GM19438 (cell line): ENCODE data around the gene OR11H12.
"Not testable (repeated sequence)": the region's sequence is repeated elsewhere in the genome, so short reads cannot be mapped to it uniquely, and the experiment has no call there.

Experiments used
- ATAC-seq: cut with Tn5 transposase; IDR thresholded peaks from one replicate; pipeline ENCODE4 v1.9.1; 2021; ENCODE audit warnings: low read depth; ENCODE audit not compliant: unreplicated experiment

Gene OR11H12, protein sequence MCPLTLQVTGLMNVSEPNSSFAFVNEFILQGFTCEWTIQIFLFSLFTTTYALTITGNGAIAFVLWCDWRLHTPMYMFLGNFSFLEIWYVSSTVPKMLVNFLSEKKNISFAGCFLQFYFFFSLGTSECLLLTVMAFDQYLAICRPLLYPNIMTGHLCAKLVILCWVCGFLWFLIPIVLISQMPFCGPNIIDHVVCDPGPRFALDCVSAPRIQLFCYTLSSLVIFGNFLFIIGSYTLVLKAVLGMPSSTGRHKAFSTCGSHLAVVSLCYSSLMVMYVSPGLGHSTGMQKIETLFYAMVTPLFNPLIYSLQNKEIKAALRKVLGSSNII

DNA sequence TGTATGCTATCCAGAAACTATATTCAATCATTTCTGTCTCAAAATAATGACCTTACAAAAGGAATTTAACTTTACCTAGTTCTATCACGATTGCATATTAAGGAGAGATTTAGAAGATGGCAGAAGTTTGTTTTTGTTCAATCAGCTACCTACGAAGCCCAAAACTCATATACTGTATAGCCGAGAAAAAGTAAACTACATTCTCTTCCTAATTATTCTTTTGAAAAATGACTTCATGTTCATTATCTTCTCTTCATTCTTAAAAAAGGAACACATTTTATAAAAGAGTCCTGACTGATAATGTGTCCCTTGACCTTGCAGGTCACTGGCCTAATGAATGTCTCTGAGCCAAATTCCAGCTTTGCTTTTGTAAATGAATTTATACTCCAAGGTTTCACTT lies at the start of gene OR11H12:
Gene OR11H12 (plus strand): TSS at position 301 of the 400 bp plus-strand sequence. CDS start 0 bp downstream, at position 301.
- ATAC-seq = not testable (repeated sequence)

DNA sequence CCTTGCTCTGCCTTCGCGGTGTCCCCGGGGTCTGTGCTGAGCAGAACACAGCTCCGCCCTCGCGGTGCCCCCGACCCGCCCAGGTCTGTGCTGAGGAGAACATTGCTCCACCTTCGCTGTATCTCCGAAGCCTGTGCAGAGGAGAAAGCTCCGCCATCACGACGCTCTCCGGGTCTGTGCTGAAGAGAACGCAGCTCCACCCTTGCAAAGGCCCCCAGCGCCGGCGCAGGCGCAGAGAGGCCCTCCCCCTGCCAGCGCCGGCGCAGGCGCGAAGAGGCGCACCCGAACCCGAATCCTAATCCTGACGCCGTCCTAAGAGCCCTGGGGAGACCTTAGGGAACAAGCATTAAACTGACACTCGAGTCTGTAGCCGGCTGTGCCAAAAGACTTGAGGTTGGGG lies 18.0 kb upstream of the OR11H12 start:
- ATAC-seq = not testable (repeated sequence)

DNA sequence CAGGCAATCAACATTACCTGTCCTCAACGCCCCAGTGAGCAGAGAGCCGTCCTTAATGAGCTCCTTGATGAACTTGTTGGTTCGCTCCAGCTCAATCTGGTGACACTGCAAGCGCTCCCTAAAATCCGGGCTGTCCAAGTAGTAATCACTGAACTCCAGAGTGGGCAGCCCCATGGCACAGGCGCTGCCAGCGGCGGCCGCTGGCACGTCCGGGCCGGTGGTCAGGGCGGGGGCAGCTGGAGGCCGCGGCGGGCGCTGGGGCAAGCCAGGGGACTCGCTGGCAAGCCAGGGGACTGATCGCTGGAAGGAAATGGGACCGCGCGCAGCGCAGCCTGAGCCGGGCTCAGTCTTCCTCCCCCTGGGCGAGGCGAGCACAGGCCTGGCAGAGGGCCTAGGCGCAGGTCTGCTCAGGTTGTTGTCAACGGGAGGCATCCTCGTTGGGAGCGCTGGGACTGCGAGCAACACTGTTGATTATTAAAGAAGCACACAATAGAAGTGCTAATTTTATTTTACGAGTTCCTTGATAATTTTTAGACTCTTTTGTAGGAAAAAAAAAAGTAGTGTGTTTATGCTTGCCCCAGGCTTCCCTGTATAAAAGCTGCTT lies 25.8 kb downstream of the OR11H12 start:
- not testable (repeated sequence) for ATAC-seq

DNA sequence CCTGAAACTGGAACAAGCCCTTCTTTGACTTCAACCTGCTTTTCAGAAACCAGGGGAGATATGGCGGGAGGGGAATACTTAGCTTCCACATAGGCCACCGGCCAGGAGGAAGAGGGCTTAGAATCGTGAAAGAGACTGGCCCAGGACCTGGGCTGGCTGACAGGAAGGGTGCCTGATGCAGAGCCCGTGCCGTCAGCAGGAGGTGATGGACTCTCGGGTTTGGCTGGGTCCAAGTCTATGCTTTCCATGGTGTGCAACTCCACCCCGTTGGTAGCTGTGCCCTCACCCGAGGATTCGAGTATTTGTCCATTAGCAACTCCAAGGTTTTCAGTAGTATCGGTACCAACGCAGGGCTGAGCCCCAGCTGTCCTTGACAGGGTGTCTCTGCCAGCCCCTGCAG lies 35.1 kb downstream of the OR11H12 start:
- ATAC-seq = not testable (repeated sequence)

DNA sequence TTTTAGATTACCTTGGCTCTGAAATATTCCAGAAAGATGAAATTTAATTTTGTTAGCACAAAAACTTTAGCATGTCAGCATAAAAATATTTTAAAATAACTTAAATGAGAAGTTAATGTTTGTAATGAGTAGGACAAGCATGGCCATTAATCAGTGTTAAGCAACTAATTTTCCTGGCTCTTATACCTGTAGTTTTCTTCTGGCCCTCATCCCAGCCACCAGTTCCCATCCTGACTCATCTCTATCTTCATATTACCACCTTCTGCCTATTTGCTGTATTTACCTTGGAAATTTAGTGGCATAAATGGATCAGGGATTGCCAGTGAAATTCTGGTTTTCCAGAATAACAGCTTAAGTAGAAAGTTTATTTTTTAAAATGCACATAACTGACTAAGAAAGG lies 37.1 kb downstream of the OR11H12 start:
- not testable (repeated sequence) for ATAC-seq

DNA sequence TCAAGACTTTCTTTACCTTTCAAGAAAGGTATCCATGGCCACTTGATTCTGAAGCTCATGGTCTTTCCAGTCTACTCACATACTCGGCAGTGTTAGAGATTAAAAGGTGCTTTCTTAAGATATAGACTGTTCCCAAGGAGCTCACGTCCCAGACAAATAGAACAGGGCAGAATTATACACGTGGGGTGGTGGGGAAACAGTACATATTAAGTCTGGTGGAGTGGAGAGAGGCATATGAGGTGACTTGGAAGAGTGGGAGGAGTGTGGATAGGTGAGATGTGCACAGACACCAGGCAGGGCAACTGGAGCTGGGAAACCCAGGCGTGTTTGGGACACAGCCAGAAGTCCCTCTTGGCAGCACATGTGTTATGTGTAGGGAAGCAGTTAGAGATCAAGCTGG lies 37.9 kb downstream of the OR11H12 start:
- not testable (repeated sequence) for ATAC-seq

DNA sequence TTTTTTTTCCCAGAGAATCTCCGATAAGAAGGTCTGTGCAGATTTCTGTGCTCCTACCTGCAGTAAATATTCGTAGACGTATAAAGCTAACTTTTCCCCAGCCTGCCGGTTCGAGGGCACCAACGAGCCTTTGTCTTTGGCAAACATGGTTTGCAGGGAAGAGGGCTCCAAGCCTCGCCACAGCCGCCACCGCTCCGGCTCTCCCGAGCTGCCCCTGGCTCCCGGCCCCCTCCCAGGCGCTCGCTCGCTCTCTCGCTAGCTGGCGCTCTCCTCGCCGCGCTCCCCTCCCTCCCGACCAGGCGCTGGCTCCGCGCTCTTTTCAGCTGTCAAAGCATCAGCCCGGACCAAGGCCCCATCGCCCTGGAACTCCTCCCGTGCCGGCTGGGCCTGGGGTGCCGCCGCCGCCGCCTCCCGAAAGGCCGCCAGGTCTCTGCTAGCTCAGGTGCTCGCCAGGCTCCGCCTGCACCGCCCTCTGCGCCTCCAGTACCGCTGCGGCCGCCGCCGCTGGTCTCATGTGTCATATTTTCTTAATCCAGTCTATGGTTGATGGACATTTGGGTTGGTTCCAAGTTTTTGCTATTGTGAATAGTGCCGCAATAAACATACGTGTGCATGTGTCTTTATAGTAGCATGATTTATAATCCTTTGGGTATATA lies 45.3 kb downstream of the OR11H12 start:
- not testable (repeated sequence) for ATAC-seq
